Right hindlimb (tissue), 1 donor: ENCODE results near the gene LAMA5.
"Not testable (repeated sequence)": the region's sequence is repeated elsewhere in the genome, so short reads cannot be mapped to it uniquely, and the experiment has no call there.

Source experiments
- DNase-seq: peaks from one replicate; pipeline ENCODE4 v3.0.0-alpha.2; 2018

Gene LAMA5

GRCh38 chr20:62388839-62389600, 21.9 kb upstream of the LAMA5 start:
- no peak for DNase-seq

- DNase-seq = no peak
Observed at GRCh38 chr20:62387933-62388635, 21.0 kb upstream of the LAMA5 start.

- DNase-seq = no peak
Observed at GRCh38 chr20:62387219-62387913, 20.3 kb upstream of the LAMA5 start.

GRCh38 chr20:62386383-62387218, 19.5 kb upstream of the LAMA5 start, which contains the start of gene RPS21:
Gene RPS21, plus strand, starts transcription at chr20:62387103. Its CDS starts 236 bp downstream, at chr20:62387339.
- DNase-seq = peak; percentile 96

- DNase-seq = peak; percentile 78
Observed at GRCh38 chr20:62382306-62383198, 15.4 kb upstream of the LAMA5 start.

- DNase-seq = no peak
Observed at GRCh38 chr20:62381842-62382241, 14.7 kb upstream of the LAMA5 start.

- no peak for DNase-seq
Observed at GRCh38 chr20:62381202-62381797, 14.2 kb upstream of the LAMA5 start.

- DNase-seq = no peak
Observed at GRCh38 chr20:62378215-62378614, 11.1 kb upstream of the LAMA5 start.

- no peak for DNase-seq
Observed at GRCh38 chr20:62377615-62378178, 10.6 kb upstream of the LAMA5 start.

GRCh38 chr20:62377064-62377461, 10.0 kb upstream of the LAMA5 start:
- no peak for DNase-seq

GRCh38 chr20:62376112-62377063, 9.3 kb upstream of the LAMA5 start:
- no peak for DNase-seq

- DNase-seq = no peak
Observed at GRCh38 chr20:62374331-62375152, 7.4 kb upstream of the LAMA5 start.

GRCh38 chr20:62373631-62374179, 6.6 kb upstream of the LAMA5 start:
- DNase-seq = not testable (repeated sequence)

- no peak for DNase-seq
Observed at GRCh38 chr20:62372042-62372993, 5.2 kb upstream of the LAMA5 start.

- DNase-seq = no peak
Observed at GRCh38 chr20:62371588-62372041, 4.5 kb upstream of the LAMA5 start.

- no peak for DNase-seq
Observed at GRCh38 chr20:62370807-62371587, 3.9 kb upstream of the LAMA5 start.
